CD14-positive monocyte (primary cell): ENCODE data around the gene TTC3. TPM values are rescaled to one million over a fixed set of nuclear protein-coding genes. Genes with fewer than 3 reads are reported as not detected.
A peak's percentile ranks its signal among the peaks of the same experiment; 100 is the strongest.

Experiments used
- DNase-seq, 3 donors: peaks; one replicate each; pipeline ENCODE4 v3.0.0-alpha.2; 2011 to 2022
- H2AFZ ChIP-seq: 2 replicates; pipeline ENCODE4 v1.6.0; 2012; ENCODE audit warnings: mild to moderate bottlenecking, low read depth, low read length, inconsistent platforms; ENCODE audit not compliant: insufficient read depth, poor library complexity, severe bottlenecking
- H3K27ac ChIP-seq, 2 donors: 1 replicate in 1 of 2; 2 replicates in 1 of 2; pipeline ENCODE4 v1.5.1; 2012 to 2013; ENCODE audit warnings: low read length in 2 of 2, control low read depth in 1 of 2, inconsistent platforms in 1 of 2, low read depth in 1 of 2, mild to moderate bottlenecking in 1 of 2
- H3K27me3 ChIP-seq, 2 donors: one replicate each; pipeline versions ENCODE4 v1.6.0 to v1.6.1; 2011 to 2013; ENCODE audit warnings: low read length in 2 of 2; ENCODE audit not compliant: control insufficient read depth in 2 of 2, insufficient read depth in 2 of 2
- H3K36me3 ChIP-seq, 2 donors: replicated peaks in 1 of 2; 1 replicate in 1 of 2; 2 replicates in 1 of 2; pipeline versions ENCODE4 v1.5.1 to v1.6.1; 2012 to 2013; ENCODE audit warnings: low read length in 2 of 2, control low read depth in 1 of 2, inconsistent platforms in 1 of 2, mild to moderate bottlenecking in 1 of 2; ENCODE audit not compliant: insufficient read depth in 2 of 2, control insufficient read depth in 1 of 2
- H3K4me1 ChIP-seq, 2 donors: 1 replicate in 1 of 2; 2 replicates in 1 of 2; pipeline versions ENCODE4 v1.5.1 to v1.6.1; 2012 to 2013; ENCODE audit warnings: low read length in 2 of 2, control low read depth in 1 of 2, inconsistent platforms in 1 of 2, mild to moderate bottlenecking in 1 of 2, moderate library complexity in 1 of 2; ENCODE audit not compliant: insufficient read depth in 2 of 2, control insufficient read depth in 1 of 2
- H3K4me2 ChIP-seq: replicated peaks from 2 replicates; pipeline ENCODE3; 2012; ENCODE audit warnings: low read length, moderate library complexity, mild to moderate bottlenecking; ENCODE audit not compliant: poor library complexity, severe bottlenecking; ENCODE audit errors: extremely low read depth
- H3K4me3 ChIP-seq, 3 experiments: fragments of 200-600 bp in 1 of 3; sonication (generic) in 1 of 3; replicated peaks in 1 of 3; 1 replicate in 2 of 3; 2 replicates in 1 of 3; pipeline ENCODE4 v1.5.1; 2011 to 2013; ENCODE audit warnings: low read length in 3 of 3, mild to moderate bottlenecking in 3 of 3, control low read depth in 2 of 3, low read depth in 2 of 3, inconsistent platforms in 1 of 3, moderate library complexity in 1 of 3
- H3K79me2 ChIP-seq: 2 replicates; pipeline ENCODE4 v1.6.0; 2012; ENCODE audit warnings: mild to moderate bottlenecking, control low read depth, inconsistent platforms, low read length, moderate library complexity; ENCODE audit not compliant: insufficient read depth
- H3K9ac ChIP-seq: 2 replicates; pipeline ENCODE4 v1.6.0; 2017; ENCODE audit warnings: low read length, mild to moderate bottlenecking; ENCODE audit not compliant: insufficient read depth, poor library complexity, severe bottlenecking
- H3K9me3 ChIP-seq, 2 donors: replicated peaks in 1 of 2; 1 replicate in 1 of 2; 2 replicates in 1 of 2; pipeline versions ENCODE4 v1.5.1 to v1.6.1; 2012 to 2013; ENCODE audit warnings: low read length in 2 of 2, control low read depth in 1 of 2; ENCODE audit not compliant: control insufficient read depth in 1 of 2, insufficient read depth in 1 of 2
- H4K20me1 ChIP-seq: 2 replicates; pipeline ENCODE4 v1.6.0; 2012; ENCODE audit warnings: mild to moderate bottlenecking, low read length, control low read depth, moderate library complexity; ENCODE audit not compliant: insufficient read depth
- H3K27ac Mint-ChIP-seq, 7 donors: one replicate each; pipeline ENCODE4 v1.8.0; 2020; ENCODE audit warnings: mild to moderate bottlenecking in 7 of 7, mixed read lengths in 7 of 7, moderate library complexity in 6 of 7, inconsistent platforms in 2 of 7
- H3K27me3 Mint-ChIP-seq, 3 donors: one replicate each; pipeline ENCODE4 v1.8.0; 2021 to 2022; ENCODE audit warnings: low read depth in 3 of 3, mild to moderate bottlenecking in 3 of 3, mixed read lengths in 3 of 3, moderate library complexity in 3 of 3, inconsistent platforms in 1 of 3
- H3K36me3 Mint-ChIP-seq, 2 donors: one replicate each; pipeline ENCODE4 v1.8.0; 2020; ENCODE audit warnings: mixed read lengths in 2 of 2, inconsistent platforms in 1 of 2, mild to moderate bottlenecking in 1 of 2
- H3K4me1 Mint-ChIP-seq: one replicate; pipeline ENCODE4 v1.8.0; 2020; ENCODE audit warnings: mild to moderate bottlenecking, mixed read lengths
- H3K4me3 Mint-ChIP-seq, 2 donors: one replicate each; pipeline ENCODE4 v1.8.0; 2020; ENCODE audit warnings: mild to moderate bottlenecking in 2 of 2, mixed read lengths in 2 of 2, moderate library complexity in 1 of 2
- H3K9me3 Mint-ChIP-seq, 7 donors: one replicate each; pipeline ENCODE4 v1.8.0; 2020 to 2022; ENCODE audit warnings: mixed read lengths in 7 of 7, mild to moderate bottlenecking in 6 of 7, moderate library complexity in 6 of 7, inconsistent platforms in 2 of 7
- WGBS: methylation state at CpG from one replicate; pipeline ENCODE4 v1.1.5; 2013; ENCODE audit warnings: missing lambda C conversion rate; ENCODE audit not compliant: insufficient coverage; 5-methylcytosine and 5-hydroxymethylcytosine counted together
- intact Hi-C, 2 donors: fragments of 100-400 bp; cut with micrococcal nuclease; formaldehyde crosslinking; loops; one replicate each; pipeline versions ENCODE4 v1.15.0 to v1.15.1; 2023
- polyA plus RNA-seq, 3 donors: library from polyadenylated mRNA; depleted of rRNA in 1 of 3; unstranded in 2 of 3; stranded (reverse) in 1 of 3; fragments of 300-500 nt in 2 of 3; fragments of >200 nt in 1 of 3; fragmentation: Illumina TruSeq in 2 of 3; gene quantifications; 1 replicate in 2 of 3; 2 replicates in 1 of 3; pipeline ENCODE4 v1.2.3, GENCODE V29; 2012 to 2021
- TF ChIP-seq, protein P1 (sequence below): fragments of 200-600 bp; IDR thresholded peaks from one replicate; pipeline ENCODE4 v1.8.0; 2022; ENCODE audit warnings: antibody characterized with exemption, mild to moderate bottlenecking

TTC3 gene
- polyA plus RNA-seq, 3 donors: 9.6 to 35.4 (median 17.9) TPM

GRCh38 chr21:37224861-37225839 is 152.1 kb downstream of the TTC3 start:
- Histone ChIP-seq H3K36me3 (peaks cover 57 to 73% of the 10 kb centered on the region in 2 donors), H3K27ac (no peak overlapping the region), H3K4me3 (no peak overlapping the region), H4K20me1 (no peaks in the 10 kb centered on the region), H3K4me1 (peaks cover 9 to 19% of the 10 kb centered on the region in 2 donors), H3K9ac (no peak overlapping the region), H3K4me2 (no peak overlapping the region), H3K79me2 (no peaks in the 10 kb centered on the region), H3K27me3 (no peaks in the 10 kb centered on the region), H2AFZ (no peak overlapping the region), H3K9me3 (no peaks in the 10 kb centered on the region)
- no peak for DNase-seq
- TF ChIP-seq, protein P1, sequence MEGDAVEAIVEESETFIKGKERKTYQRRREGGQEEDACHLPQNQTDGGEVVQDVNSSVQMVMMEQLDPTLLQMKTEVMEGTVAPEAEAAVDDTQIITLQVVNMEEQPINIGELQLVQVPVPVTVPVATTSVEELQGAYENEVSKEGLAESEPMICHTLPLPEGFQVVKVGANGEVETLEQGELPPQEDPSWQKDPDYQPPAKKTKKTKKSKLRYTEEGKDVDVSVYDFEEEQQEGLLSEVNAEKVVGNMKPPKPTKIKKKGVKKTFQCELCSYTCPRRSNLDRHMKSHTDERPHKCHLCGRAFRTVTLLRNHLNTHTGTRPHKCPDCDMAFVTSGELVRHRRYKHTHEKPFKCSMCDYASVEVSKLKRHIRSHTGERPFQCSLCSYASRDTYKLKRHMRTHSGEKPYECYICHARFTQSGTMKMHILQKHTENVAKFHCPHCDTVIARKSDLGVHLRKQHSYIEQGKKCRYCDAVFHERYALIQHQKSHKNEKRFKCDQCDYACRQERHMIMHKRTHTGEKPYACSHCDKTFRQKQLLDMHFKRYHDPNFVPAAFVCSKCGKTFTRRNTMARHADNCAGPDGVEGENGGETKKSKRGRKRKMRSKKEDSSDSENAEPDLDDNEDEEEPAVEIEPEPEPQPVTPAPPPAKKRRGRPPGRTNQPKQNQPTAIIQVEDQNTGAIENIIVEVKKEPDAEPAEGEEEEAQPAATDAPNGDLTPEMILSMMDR: no peak
- H3K27me3 Mint-ChIP-seq: peaks cover 2 to 5% (median 4%) of the 10 kb centered on the region in 3 donors
- 14% methylated on average over 14 of the region's 21 CpGs for WGBS
- H3K27ac Mint-ChIP-seq: peak overlapping the region in 2 of 7 donors; percentile 47 to 69
- H3K4me3 Mint-ChIP-seq: no peak overlapping the region
- H3K36me3 Mint-ChIP-seq: peaks cover 61 to 74% of the 10 kb centered on the region in 2 donors
- H3K9me3 Mint-ChIP-seq: peaks cover 0 to 8% (median 0%) of the 10 kb centered on the region in 7 donors
- intact Hi-C loops: loop anchor here in 1 of 2 donors (5.0 to 10.0 kb wide), 2 partner anchors 237 to 330 kb away; no protein-coding TSS in a partner anchor
- H3K4me1 Mint-ChIP-seq: peaks cover 16% of the 10 kb centered on the region

GRCh38 chr21:37226041-37226920 is 153.2 kb downstream of the TTC3 start:
- no peaks in the 10 kb centered on the region for H3K79me2 ChIP-seq
- peaks cover 72 to 85% of the 10 kb centered on the region in 2 donors for H3K36me3 Mint-ChIP-seq
- peaks cover 3 to 7% of the 10 kb centered on the region in 2 donors for H3K4me1 ChIP-seq
- no peak overlapping the region for H3K4me2 ChIP-seq
- no peak overlapping the region for H3K4me3 Mint-ChIP-seq
- H3K4me1 Mint-ChIP-seq: peaks cover 7% of the 10 kb centered on the region
- no peak for DNase-seq
- H2AFZ ChIP-seq: no peak overlapping the region
- H3K36me3 ChIP-seq: peaks cover 67 to 84% of the 10 kb centered on the region in 2 donors
- H3K27me3 Mint-ChIP-seq: peaks cover 0 to 2% (median 0%) of the 10 kb centered on the region in 3 donors
- no peaks in the 10 kb centered on the region for H4K20me1 ChIP-seq
- H3K27ac ChIP-seq: no peak overlapping the region
- H3K9me3 ChIP-seq: no peaks in the 10 kb centered on the region
- peaks cover 0 to 8% (median 0%) of the 10 kb centered on the region in 7 donors for H3K9me3 Mint-ChIP-seq
- intact Hi-C loops: loop anchor here in 1 of 2 donors (10.0 kb wide), 1 partner anchor 329 kb away; no protein-coding TSS in a partner anchor
- H3K27ac Mint-ChIP-seq: peak overlapping the region in 1 of 7 donors; percentile 68
- TF ChIP-seq, protein P1: no peak
- H3K9ac ChIP-seq: no peak overlapping the region
- H3K4me3 ChIP-seq: no peak overlapping the region
- H3K27me3 ChIP-seq: no peaks in the 10 kb centered on the region
- 89% methylated on average over 10 of the region's 18 CpGs for WGBS
